ENCODE measurements around the gene PPP2R5E. TPM values are rescaled to one million over a fixed set of nuclear protein-coding genes. Genes with fewer than 3 reads are reported as not detected.

Gene PPP2R5E
- total RNA-seq, 1 experiment from 2014 or later = 45.0 TPM

GRCh38 chr14:63510538-63510937 is 32.6 kb downstream of the PPP2R5E start:
- peaks cover 82% of the 10 kb centered on the region for H3K79me2 ChIP-seq (ENCODE audit: insufficient read depth, low read length)
- BruUV-seq (replicated peaks) = no TSS peak
- no peak overlapping the region for H3K27ac ChIP-seq (ENCODE audit: low read depth, low read length)
- H3K4me3 ChIP-seq (replicated peaks in 1 of 2; ENCODE audit: low read depth in 1 of 2, low read length in 2 of 2) = no peak overlapping the region
- H3K36me3 ChIP-seq (ENCODE audit: control insufficient read depth in 1 of 2, insufficient read depth in 2 of 2, low read length in 2 of 2) = no peaks in the 10 kb centered on the region
- no peak overlapping the region for H3K4me2 ChIP-seq (ENCODE audit: low read length)
- RAD21 ChIA-PET (ENCODE audit: low non-redundant PET in 1 of 2, low total read pairs in 2 of 2, uncharacterized antibody in 2 of 2, unreplicated experiment in 2 of 2) = no interaction called here
- no peak overlapping the region for H3K9ac ChIP-seq (ENCODE audit: low read length)
- no peaks in the 10 kb centered on the region for H3K27me3 ChIP-seq (ENCODE audit: insufficient read depth, low read length)
- H3K9me2 ChIP-seq (ENCODE audit: insufficient read depth) = no peaks in the 10 kb centered on the region
- TF ChIP-seq YY1 (IDR thresholded peaks at IDR 0.05; ENCODE audit: extremely low read depth, insufficient replicate concordance, low read depth, low read length) (no peak), TCF7L2 (IDR thresholded peaks at IDR 0.05; ENCODE audit: borderline replicate concordance, extremely low read depth, insufficient read depth, insufficient read length) (no peak), ZFX (IDR thresholded peaks at IDR 0.05) (no peak), ZNF274 (IDR thresholded peaks at IDR 0.05; ENCODE audit: low read depth, low read length) (no peak), EGR1 (IDR thresholded peaks at IDR 0.05; ENCODE audit: low read depth) (no peak), RAD21 (IDR thresholded peaks at IDR 0.05; ENCODE audit: low read depth) (no peak), ATF3 (IDR thresholded peaks at IDR 0.05) (no peak), CEBPB (IDR thresholded peaks at IDR 0.05; ENCODE audit: low read depth) (no peak), REST (IDR thresholded peaks at IDR 0.05; ENCODE audit: low read depth) (no peak), EZH2phosphoT487 (IDR thresholded peaks at IDR 0.05; ENCODE audit: borderline replicate concordance) (no peak), CTCF (IDR thresholded peaks at IDR 0.05 in 2 of 3, conservative IDR thresholded peaks at IDR 0.05 in 1 of 3; ENCODE audit: borderline replicate concordance in 1 of 3, insufficient read depth in 1 of 3, low read depth in 2 of 3, low read length in 2 of 3) (no peak), SRF (IDR thresholded peaks at IDR 0.05; ENCODE audit: low read depth) (no peak), CBX3 (IDR thresholded peaks at IDR 0.05; ENCODE audit: low read depth) (no peak), MAX (IDR thresholded peaks at IDR 0.05) (no peak), POLR2A (IDR thresholded peaks at IDR 0.05; ENCODE audit: borderline replicate concordance, extremely low read depth, insufficient read depth, insufficient read length) (no peak)
- ATAC-seq (no peak), DNase-seq (ENCODE audit: low read depth, low spot score) (no peak)
- H2AFZ ChIP-seq (ENCODE audit: low read depth, low read length, poor library complexity, severe bottlenecking) = no peak overlapping the region
- POLR2A ChIA-PET = no interaction called here
- no peaks in the 10 kb centered on the region for H4K20me1 ChIP-seq (ENCODE audit: insufficient read depth)
- no peaks in the 10 kb centered on the region for H3K4me1 ChIP-seq (ENCODE audit: control insufficient read depth in 1 of 2, insufficient read depth in 2 of 2, low read length in 2 of 2)
- intact Hi-C loops (cut with micrococcal nuclease) = no loop called here
- CTCF ChIA-PET = no interaction called here
- H3K9me3 ChIP-seq (ENCODE audit: control insufficient read depth in 1 of 2, insufficient read depth in 1 of 2, low read depth in 1 of 2, low read length in 2 of 2) = no peaks in the 10 kb centered on the region
